Subcutaneous adipose tissue (tissue), 4 donors: ENCODE results near the gene KCNMB2. TPM values are rescaled to one million over a fixed set of nuclear protein-coding genes. Genes with fewer than 3 reads are reported as not detected.

Experiments
- total RNA-seq, 4 donors: library from RNA; depleted of rRNA; stranded (reverse); fragments of >200 nt; gene quantifications; one replicate each; pipeline ENCODE4 v1.1.0, GENCODE V29; 2016
- TF ChIP-seq, protein P1 (sequence below): fragments of 450-650 bp; IDR thresholded peaks from one replicate; pipeline ENCODE4 v1.5.1; 2016; ENCODE audit warnings: low read depth, mild to moderate bottlenecking, control low read depth, antibody characterized with exemption, moderate library complexity

The KCNMB2 gene
- total RNA-seq, 4 donors from 2014 or later = not detected

DNA sequence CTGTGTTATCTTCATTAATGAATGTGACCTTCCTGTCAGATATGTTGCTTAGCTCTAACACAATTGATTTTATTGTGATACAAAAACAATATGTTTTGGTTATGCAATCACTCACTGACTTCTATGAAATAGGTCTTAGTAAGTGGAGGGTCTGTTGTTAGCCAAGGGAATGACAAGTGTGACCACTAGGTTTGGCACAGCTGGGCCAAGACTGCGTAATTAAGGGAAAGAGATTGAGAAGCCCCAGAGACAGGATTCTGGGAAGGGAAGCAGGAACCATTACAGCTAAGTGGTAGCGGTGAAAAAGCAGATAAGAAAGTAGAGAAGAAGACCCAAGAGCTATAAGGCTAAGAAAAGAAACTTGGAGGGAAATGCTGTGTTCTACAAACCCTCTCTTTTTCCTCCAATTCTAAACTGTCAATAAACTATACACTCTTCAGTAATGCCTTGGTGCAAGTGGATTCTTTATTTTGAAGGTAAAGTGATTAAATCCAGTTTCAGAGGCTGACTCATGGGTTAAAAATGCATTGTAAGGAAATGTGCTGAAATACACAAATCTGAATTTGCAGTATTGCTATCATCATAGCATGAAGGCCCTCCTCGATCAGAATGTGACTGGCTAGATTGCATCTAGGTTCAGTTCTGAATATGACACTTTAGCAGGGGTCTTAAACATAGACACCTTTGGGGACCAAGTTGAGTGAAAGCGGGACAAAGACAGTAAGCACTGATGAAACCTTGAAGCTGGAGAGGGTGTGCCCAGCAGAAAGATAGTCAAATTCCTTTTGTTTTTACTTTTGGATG lies 26.1 kb downstream of the KCNMB2 start:
- TF ChIP-seq, protein P1, sequence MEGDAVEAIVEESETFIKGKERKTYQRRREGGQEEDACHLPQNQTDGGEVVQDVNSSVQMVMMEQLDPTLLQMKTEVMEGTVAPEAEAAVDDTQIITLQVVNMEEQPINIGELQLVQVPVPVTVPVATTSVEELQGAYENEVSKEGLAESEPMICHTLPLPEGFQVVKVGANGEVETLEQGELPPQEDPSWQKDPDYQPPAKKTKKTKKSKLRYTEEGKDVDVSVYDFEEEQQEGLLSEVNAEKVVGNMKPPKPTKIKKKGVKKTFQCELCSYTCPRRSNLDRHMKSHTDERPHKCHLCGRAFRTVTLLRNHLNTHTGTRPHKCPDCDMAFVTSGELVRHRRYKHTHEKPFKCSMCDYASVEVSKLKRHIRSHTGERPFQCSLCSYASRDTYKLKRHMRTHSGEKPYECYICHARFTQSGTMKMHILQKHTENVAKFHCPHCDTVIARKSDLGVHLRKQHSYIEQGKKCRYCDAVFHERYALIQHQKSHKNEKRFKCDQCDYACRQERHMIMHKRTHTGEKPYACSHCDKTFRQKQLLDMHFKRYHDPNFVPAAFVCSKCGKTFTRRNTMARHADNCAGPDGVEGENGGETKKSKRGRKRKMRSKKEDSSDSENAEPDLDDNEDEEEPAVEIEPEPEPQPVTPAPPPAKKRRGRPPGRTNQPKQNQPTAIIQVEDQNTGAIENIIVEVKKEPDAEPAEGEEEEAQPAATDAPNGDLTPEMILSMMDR = no peak

DNA sequence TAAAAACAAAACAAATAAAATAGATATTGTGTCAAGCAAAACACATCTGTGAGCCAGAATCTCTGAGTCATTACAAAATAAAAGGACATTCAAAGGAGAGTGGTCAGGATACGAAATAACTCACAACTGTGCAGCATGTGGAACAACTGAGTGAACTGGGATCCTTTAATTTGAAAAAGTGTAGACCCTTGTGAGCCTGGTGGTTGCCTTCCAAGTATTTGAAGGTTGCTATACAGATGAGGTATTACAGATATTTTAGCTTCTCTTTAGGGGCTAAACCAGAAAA lies 26.7 kb downstream of the KCNMB2 start:
- TF ChIP-seq, protein P1 = no peak

DNA sequence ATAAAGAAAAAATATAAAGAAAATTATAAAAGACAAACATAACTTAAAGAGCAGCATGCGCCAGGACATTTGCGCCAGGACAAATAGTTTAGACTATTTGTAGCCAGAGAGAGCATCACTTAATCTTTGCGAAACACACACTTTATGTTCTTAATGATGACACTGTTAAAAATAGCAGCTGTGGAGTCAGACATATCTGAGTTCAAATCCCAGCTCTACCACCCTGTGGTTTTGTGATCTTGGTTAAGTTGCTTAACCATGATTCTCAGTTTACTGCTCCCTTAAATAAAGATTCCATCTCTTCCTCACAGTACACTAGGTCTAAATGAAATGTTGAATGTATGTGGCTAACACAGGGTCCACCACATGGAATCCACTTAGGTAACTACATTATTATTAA lies 31.4 kb downstream of the KCNMB2 start:
- TF ChIP-seq, protein P1 = no peak

DNA sequence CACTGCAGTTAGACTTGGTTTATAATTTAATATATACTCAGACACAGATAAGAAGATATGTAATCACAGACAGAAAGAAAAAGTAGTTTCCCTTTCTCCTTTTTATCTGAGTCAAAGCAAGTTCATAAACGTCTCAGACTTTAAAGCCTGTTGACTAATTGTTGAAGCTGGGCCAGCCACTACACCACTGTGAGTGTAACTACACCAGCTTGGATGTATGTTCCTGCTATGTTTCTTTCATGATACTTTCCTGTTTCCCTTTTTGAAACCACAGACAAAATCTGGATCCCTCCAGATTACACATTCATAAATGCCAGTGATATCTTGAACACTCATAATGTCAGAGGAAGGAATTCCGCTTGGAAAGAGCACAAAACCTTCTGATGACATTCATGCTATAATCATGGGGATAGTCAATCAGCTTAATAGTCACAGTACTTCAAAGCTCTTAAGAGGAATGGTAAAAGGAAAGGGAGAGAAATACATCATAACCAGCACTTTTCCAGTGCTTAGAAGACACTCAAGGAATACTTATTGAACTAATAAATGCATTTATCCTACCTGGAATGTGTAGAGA lies 32.0 kb downstream of the KCNMB2 start:
- TF ChIP-seq, protein P1 = no peak

DNA sequence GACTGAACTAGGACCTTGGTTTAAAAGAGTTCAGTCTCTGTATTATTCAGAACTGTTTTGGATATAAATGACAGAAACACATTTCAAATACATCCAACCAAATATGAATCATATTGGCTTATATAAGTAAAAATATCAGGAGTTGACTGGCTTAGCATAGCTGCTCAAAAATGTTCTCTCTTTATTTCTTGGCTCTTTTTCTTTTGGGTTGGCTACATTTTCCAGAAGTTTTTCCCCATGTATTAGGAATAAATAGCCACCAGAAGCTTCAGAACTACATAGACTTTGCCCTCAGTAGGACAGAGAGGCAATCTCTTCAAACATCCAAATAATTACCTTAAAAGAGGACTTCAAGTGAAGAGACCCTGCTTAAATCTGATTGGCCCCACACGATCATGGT lies 32.7 kb downstream of the KCNMB2 start:
- TF ChIP-seq, protein P1 = no peak

DNA sequence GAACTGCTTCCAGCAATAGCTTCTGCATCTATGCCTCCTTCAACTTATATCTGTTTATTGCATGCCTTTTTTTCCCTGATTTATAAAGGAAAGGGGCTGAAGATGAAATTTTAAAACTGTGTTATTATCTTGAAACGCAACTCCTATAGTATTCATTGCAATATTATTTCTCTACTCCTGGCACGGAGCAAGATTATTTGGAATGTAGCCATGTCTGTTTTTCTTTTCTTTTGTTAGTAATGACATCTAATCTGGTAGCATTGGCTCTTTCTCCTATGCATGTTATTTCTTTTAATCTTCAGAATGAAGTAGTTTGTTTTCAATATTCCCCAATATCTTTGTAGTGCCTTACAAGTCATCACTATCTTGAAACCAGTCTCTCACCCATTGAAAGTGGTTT lies 33.6 kb downstream of the KCNMB2 start:
- TF ChIP-seq, protein P1 = no peak

DNA sequence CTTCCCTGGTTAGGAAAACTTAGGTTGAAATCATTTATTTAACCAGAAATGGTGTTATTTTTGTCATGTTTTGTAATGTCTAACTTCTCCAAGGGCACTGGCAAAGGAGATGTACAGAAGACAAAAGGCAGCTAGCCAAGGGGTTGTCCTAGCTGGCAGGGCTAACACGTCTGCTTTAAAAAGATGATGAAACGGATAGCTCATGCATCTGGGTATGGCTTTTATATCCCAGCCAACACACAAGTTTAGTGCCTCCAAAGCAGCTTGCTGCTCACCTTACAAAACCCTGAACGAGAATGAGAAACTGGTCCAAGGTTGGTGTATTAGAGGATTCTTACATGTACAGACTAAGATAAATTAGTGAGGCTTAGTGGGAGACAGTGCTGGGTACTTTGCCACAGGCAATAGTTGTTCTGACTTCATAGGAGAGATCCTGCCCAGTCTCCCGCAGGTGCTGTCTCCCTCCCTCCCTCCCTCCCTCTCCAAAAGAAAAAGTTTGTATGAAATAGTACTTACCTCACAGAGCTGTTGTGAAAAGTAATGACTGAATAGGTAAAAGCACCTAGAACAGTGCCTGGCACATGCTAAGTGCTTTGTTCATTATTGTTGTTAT lies 47.8 kb downstream of the KCNMB2 start:
- TF ChIP-seq, protein P1 = no peak
